ENCODE measurements around the gene NEDD4L.

DNA sequence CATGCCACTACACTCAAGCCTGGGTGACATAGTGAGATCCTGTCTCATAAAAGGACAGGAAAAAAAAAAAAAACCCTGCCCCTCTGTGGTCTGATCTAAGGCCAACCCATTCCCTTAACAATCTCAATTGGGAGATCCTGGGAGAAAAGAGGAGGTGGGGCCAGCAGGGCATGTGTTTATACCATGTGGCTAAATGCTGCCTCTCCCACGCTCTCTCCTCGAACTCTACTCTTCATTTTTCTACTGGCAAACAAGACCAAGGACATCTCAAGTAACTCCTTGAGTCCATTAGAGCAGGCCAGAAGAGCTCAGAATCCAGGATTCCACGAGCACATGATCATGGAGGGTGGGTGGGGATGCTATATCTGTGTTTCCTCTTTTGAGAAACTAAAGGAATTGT lies 16.7 kb upstream of the NEDD4L start:
- TF ChIP-seq CTCF (conservative IDR thresholded peaks at IDR 0.05 in 1 of 2, IDR thresholded peaks at IDR 0.05 in 1 of 2; ENCODE audit: extremely low read depth in 1 of 2, insufficient read depth in 1 of 2, low read depth in 1 of 2, low read length in 2 of 2), result no peak
- TF ChIP-seq EZH2 (IDR thresholded peaks at IDR 0.05; ENCODE audit: borderline replicate concordance, low read length), result no peak
